ENCODE data around the gene ITPR3.

Gene ITPR3

DNA sequence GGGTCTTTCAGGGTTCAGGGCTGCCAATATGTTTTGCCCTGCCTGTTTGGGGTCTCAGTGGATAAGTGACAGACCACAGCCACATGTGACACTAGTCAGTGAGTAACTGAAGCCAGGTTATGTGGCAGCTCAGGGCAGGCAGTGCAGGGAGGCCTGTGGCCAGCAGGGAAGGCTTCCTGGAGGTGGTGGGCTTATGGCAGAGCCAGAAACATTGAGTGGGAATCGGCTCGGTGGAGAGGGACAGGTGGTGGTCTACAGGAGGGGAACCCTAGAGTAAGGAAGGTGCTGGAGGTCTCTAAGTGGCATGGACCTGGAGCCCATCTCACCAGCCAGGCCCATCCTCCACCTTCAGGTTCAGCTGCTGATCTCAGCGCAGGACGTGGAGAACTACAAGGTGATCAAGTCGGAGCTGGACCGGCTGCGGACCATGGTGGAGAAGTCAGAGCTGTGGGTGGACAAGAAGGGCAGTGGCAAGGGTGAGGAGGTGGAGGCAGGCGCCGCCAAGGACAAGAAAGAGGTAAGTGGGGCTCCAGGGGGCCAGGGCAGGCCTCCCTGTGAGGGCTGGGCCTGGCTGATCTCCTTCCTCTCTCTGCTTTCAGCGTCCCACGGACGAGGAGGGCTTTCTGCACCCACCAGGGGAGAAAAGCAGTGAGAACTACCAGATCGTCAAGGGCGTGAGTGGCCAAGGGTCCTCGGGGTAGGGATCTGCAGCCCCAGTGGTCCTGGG is 55.5 kb downstream of the ITPR3 start:
- TF ChIP-seq FOXM1 (IDR thresholded peaks at IDR 0.05; ENCODE audit: borderline replicate concordance, low read depth) (no peak), TEAD4 (IDR thresholded peaks at IDR 0.05) (no peak), YY1 (IDR thresholded peaks at IDR 0.05; ENCODE audit: low read depth) (no peak), RAD21 (IDR thresholded peaks at IDR 0.05; ENCODE audit: low read depth) (no peak), TCF12 (IDR thresholded peaks at IDR 0.05; ENCODE audit: low read depth) (no peak), TAF1 (IDR thresholded peaks at IDR 0.05; ENCODE audit: low read depth) (no peak), EP300 (IDR thresholded peaks at IDR 0.05; ENCODE audit: borderline replicate concordance) (no peak), NFIC (IDR thresholded peaks at IDR 0.05) (no peak), CEBPB (IDR thresholded peaks at IDR 0.05) (no peak), EGR1 (IDR thresholded peaks at IDR 0.05) (no peak), ZBTB7A (IDR thresholded peaks at IDR 0.05; ENCODE audit: low read depth) (no peak), CREB1 (IDR thresholded peaks at IDR 0.05; ENCODE audit: low read depth) (no peak)
- TF ChIP-seq, protein P1, sequence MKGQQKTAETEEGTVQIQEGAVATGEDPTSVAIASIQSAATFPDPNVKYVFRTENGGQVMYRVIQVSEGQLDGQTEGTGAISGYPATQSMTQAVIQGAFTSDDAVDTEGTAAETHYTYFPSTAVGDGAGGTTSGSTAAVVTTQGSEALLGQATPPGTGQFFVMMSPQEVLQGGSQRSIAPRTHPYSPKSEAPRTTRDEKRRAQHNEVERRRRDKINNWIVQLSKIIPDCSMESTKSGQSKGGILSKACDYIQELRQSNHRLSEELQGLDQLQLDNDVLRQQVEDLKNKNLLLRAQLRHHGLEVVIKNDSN (IDR thresholded peaks at IDR 0.05) = no peak
- TF ChIP-seq, protein P2, sequence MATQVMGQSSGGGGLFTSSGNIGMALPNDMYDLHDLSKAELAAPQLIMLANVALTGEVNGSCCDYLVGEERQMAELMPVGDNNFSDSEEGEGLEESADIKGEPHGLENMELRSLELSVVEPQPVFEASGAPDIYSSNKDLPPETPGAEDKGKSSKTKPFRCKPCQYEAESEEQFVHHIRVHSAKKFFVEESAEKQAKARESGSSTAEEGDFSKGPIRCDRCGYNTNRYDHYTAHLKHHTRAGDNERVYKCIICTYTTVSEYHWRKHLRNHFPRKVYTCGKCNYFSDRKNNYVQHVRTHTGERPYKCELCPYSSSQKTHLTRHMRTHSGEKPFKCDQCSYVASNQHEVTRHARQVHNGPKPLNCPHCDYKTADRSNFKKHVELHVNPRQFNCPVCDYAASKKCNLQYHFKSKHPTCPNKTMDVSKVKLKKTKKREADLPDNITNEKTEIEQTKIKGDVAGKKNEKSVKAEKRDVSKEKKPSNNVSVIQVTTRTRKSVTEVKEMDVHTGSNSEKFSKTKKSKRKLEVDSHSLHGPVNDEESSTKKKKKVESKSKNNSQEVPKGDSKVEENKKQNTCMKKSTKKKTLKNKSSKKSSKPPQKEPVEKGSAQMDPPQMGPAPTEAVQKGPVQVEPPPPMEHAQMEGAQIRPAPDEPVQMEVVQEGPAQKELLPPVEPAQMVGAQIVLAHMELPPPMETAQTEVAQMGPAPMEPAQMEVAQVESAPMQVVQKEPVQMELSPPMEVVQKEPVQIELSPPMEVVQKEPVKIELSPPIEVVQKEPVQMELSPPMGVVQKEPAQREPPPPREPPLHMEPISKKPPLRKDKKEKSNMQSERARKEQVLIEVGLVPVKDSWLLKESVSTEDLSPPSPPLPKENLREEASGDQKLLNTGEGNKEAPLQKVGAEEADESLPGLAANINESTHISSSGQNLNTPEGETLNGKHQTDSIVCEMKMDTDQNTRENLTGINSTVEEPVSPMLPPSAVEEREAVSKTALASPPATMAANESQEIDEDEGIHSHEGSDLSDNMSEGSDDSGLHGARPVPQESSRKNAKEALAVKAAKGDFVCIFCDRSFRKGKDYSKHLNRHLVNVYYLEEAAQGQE (IDR thresholded peaks at IDR 0.05; ENCODE audit: low read depth) = no peak
- TF ChIP-seq, protein P3, sequence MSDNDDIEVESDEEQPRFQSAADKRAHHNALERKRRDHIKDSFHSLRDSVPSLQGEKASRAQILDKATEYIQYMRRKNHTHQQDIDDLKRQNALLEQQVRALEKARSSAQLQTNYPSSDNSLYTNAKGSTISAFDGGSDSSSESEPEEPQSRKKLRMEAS (IDR thresholded peaks at IDR 0.05) = no peak

DNA sequence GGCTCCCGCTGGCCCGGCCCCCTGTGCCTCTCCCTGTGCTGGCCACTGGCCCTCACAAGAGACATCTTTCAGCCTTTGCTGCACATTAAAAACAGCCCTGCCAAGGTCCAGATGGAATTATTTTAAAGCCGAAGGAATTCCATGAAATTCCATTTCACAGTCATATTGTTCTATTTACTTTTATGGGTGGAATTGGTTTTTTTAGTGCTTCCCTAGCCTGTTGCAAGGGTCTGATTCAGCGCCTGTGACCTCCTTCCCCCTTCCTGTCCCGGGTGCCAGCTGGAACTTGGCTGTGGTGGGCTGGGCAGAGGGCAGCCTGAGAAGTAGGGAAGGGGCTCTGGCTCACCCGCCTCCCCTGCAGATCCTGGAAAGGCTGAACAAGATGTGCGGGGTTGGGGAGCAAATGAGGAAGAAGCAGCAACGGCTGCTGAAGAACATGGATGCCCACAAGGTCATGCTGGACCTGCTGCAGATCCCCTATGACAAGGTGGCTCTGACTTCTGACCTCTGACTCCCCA is 56.1 kb downstream of the ITPR3 start:
- TF ChIP-seq TCF12 (IDR thresholded peaks at IDR 0.05; ENCODE audit: low read depth) (no peak), EP300 (IDR thresholded peaks at IDR 0.05; ENCODE audit: borderline replicate concordance) (no peak), CREB1 (IDR thresholded peaks at IDR 0.05; ENCODE audit: low read depth) (no peak), NFIC (IDR thresholded peaks at IDR 0.05) (no peak), TAF1 (IDR thresholded peaks at IDR 0.05; ENCODE audit: low read depth) (no peak)
- TF ChIP-seq, protein P1 (IDR thresholded peaks at IDR 0.05) = no peak
- TF ChIP-seq, protein P2 (IDR thresholded peaks at IDR 0.05; ENCODE audit: low read depth) = no peak

DNA sequence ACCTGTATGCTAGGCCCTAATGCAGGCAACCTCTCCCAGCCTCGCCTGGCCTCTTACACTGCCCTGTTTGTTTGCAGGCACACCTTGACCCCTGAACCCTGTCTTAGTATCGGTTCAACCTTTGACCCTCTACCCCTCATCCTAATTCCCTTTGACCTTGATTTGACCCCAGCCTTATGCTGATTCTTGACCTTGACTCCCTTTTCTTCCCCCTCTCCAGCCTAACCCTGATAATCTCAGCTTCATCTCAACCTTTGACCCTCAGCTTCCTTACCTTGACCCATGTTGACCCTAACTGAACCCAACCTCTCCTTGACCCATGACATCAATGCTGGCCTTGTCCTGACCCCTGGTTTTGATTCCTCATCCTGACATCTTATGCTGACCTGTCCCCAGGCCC is 56.6 kb downstream of the ITPR3 start:
- TF ChIP-seq, protein P3 (IDR thresholded peaks at IDR 0.05) = no peak
- TF ChIP-seq NFIC (IDR thresholded peaks at IDR 0.05) = no peak
- no peak for TF ChIP-seq TAF1 (IDR thresholded peaks at IDR 0.05; ENCODE audit: low read depth)
- no peak for TF ChIP-seq ZBTB7A (IDR thresholded peaks at IDR 0.05; ENCODE audit: low read depth)
- TF ChIP-seq EGR1 (IDR thresholded peaks at IDR 0.05) = no peak
- no peak for TF ChIP-seq YY1 (IDR thresholded peaks at IDR 0.05; ENCODE audit: low read depth)
- TF ChIP-seq EP300 (IDR thresholded peaks at IDR 0.05; ENCODE audit: borderline replicate concordance) = no peak
- TF ChIP-seq CREB1 (IDR thresholded peaks at IDR 0.05; ENCODE audit: low read depth) = no peak
- TF ChIP-seq, protein P2 (IDR thresholded peaks at IDR 0.05; ENCODE audit: low read depth) = no peak
- TF ChIP-seq, protein P1 (IDR thresholded peaks at IDR 0.05) = no peak
- TF ChIP-seq TEAD4 (IDR thresholded peaks at IDR 0.05) = no peak
- TF ChIP-seq CEBPB (IDR thresholded peaks at IDR 0.05) = no peak
- no peak for TF ChIP-seq FOXM1 (IDR thresholded peaks at IDR 0.05; ENCODE audit: borderline replicate concordance, low read depth)
- TF ChIP-seq RAD21 (IDR thresholded peaks at IDR 0.05; ENCODE audit: low read depth) = no peak
- TF ChIP-seq TCF12 (IDR thresholded peaks at IDR 0.05; ENCODE audit: low read depth) = no peak

All from Ishikawa (cell line).